Measurements from ENCODE around the gene MED22.

The MED22 gene

GRCh38 chr9:133367221-133367620, 19.3 kb upstream of the MED22 start:
- in situ Hi-C loops (cut with MboI; ENCODE audit: low pct_unique_long_range_greater_than_20kb, low sequenced_read_pairs, unreplicated experiment), result no loop called here
- DNase-seq (ENCODE audit: low spot score), result no peak
- no peak for TF ChIP-seq CTCF (IDR thresholded peaks at IDR 0.05; ENCODE audit: extremely low read depth, insufficient read depth, missing control alignments)

GRCh38 chr9:133366435-133366834, 18.5 kb upstream of the MED22 start:
- in situ Hi-C loops (cut with MboI; ENCODE audit: low pct_unique_long_range_greater_than_20kb, low sequenced_read_pairs, unreplicated experiment), result no loop called here
- no peak for TF ChIP-seq CTCF (IDR thresholded peaks at IDR 0.05; ENCODE audit: extremely low read depth, insufficient read depth, missing control alignments)
- no peak for DNase-seq (ENCODE audit: low spot score)

GRCh38 chr9:133362359-133363044, 14.6 kb upstream of the MED22 start:
- no peak for TF ChIP-seq CTCF (IDR thresholded peaks at IDR 0.05; ENCODE audit: extremely low read depth, insufficient read depth, missing control alignments)
- DNase-seq (ENCODE audit: low spot score), result no peak
- in situ Hi-C loops (cut with MboI; ENCODE audit: low pct_unique_long_range_greater_than_20kb, low sequenced_read_pairs, unreplicated experiment), result no loop called here

GRCh38 chr9:133361507-133362092, 13.7 kb upstream of the MED22 start:
- in situ Hi-C loops (cut with MboI; ENCODE audit: low pct_unique_long_range_greater_than_20kb, low sequenced_read_pairs, unreplicated experiment), result no loop called here
- DNase-seq (ENCODE audit: low spot score), result no peak
- no peak for TF ChIP-seq CTCF (IDR thresholded peaks at IDR 0.05; ENCODE audit: extremely low read depth, insufficient read depth, missing control alignments)

GRCh38 chr9:133360400-133361393, 12.8 kb upstream of the MED22 start:
- no peak for TF ChIP-seq CTCF (IDR thresholded peaks at IDR 0.05; ENCODE audit: extremely low read depth, insufficient read depth, missing control alignments)
- no peak for DNase-seq (ENCODE audit: low spot score)
- in situ Hi-C loops (cut with MboI; ENCODE audit: low pct_unique_long_range_greater_than_20kb, low sequenced_read_pairs, unreplicated experiment), result no loop called here

GRCh38 chr9:133359399-133360175, 11.7 kb upstream of the MED22 start:
- no peak for DNase-seq (ENCODE audit: low spot score)
- in situ Hi-C loops (cut with MboI; ENCODE audit: low pct_unique_long_range_greater_than_20kb, low sequenced_read_pairs, unreplicated experiment), result no loop called here
- TF ChIP-seq CTCF (IDR thresholded peaks at IDR 0.05; ENCODE audit: extremely low read depth, insufficient read depth, missing control alignments), result peak; percentile 9

Data from GM13977 (cell line).